ENCODE data around the gene JOSD2. TPM values are rescaled to one million over a fixed set of nuclear protein-coding genes. Genes with fewer than 3 reads are reported as not detected.

JOSD2 gene
- total RNA-seq, 2 experiments from 2014 or later = 26.2 to 27.0 TPM

GRCh38 chr19:50512112-50512998, 1.4 kb upstream of the JOSD2 start:
- Mint-ChIP-seq H3K9me3 (no peaks in the 10 kb centered on the region), H3K4me1 (peaks cover 4% of the 10 kb centered on the region), H3K27ac (no peak overlapping the region), H3K4me3 (peak overlapping the region; percentile 95), H3K27me3 (peaks cover 36% of the 10 kb centered on the region), H3K36me3 (peaks cover 4% of the 10 kb centered on the region)
- no peak for DNase-seq

GRCh38 chr19:50510700-50511068, 307 bp downstream of the JOSD2 start:
- Mint-ChIP-seq H3K27ac (peak overlapping the region; percentile 92), H3K4me1 (peaks cover 4% of the 10 kb centered on the region), H3K4me3 (peak overlapping the region; percentile 95), H3K36me3 (peaks cover 4% of the 10 kb centered on the region), H3K27me3 (peaks cover 24% of the 10 kb centered on the region), H3K9me3 (no peaks in the 10 kb centered on the region)
- DNase-seq = no peak

- H3K27ac Mint-ChIP-seq = peak overlapping the region; percentile 92
- no peak for DNase-seq
- H3K9me3 Mint-ChIP-seq = no peaks in the 10 kb centered on the region
- peaks cover 21% of the 10 kb centered on the region for H3K27me3 Mint-ChIP-seq
- peaks cover 4% of the 10 kb centered on the region for H3K36me3 Mint-ChIP-seq
- H3K4me1 Mint-ChIP-seq = peaks cover 4% of the 10 kb centered on the region
- peak overlapping the region; percentile 95 for H3K4me3 Mint-ChIP-seq
These were observed 795 bp downstream of the JOSD2 start for GRCh38 chr19:50510121-50510670.

- Mint-ChIP-seq H3K4me1 (peaks cover 3% of the 10 kb centered on the region), H3K9me3 (no peaks in the 10 kb centered on the region), H3K36me3 (peaks cover 4% of the 10 kb centered on the region), H3K4me3 (peak overlapping the region; percentile 11), H3K27ac (no peak overlapping the region), H3K27me3 (peaks cover 17% of the 10 kb centered on the region)
- DNase-seq = no peak
These were observed 1.6 kb downstream of the JOSD2 start for GRCh38 chr19:50509366-50509765.

GRCh38 chr19:50508843-50509190, 2.2 kb downstream of the JOSD2 start:
- H3K27ac Mint-ChIP-seq = peak overlapping the region; percentile 47
- H3K27me3 Mint-ChIP-seq = peaks cover 12% of the 10 kb centered on the region
- H3K4me3 Mint-ChIP-seq = no peak overlapping the region
- no peak for DNase-seq
- H3K9me3 Mint-ChIP-seq = no peaks in the 10 kb centered on the region
- H3K36me3 Mint-ChIP-seq = peaks cover 4% of the 10 kb centered on the region
- H3K4me1 Mint-ChIP-seq = peaks cover 2% of the 10 kb centered on the region

GRCh38 chr19:50507376-50507775, 3.6 kb downstream of the JOSD2 start:
- Mint-ChIP-seq H3K4me3 (no peak overlapping the region), H3K27me3 (peaks cover 6% of the 10 kb centered on the region), H3K27ac (peak overlapping the region; percentile 3), H3K4me1 (peaks cover 2% of the 10 kb centered on the region), H3K9me3 (no peaks in the 10 kb centered on the region), H3K36me3 (peaks cover 4% of the 10 kb centered on the region)
- DNase-seq = no peak

GRCh38 chr19:50506700-50507099, 4.3 kb downstream of the JOSD2 start:
- H3K4me1 Mint-ChIP-seq = peaks cover 2% of the 10 kb centered on the region
- no peaks in the 10 kb centered on the region for H3K9me3 Mint-ChIP-seq
- no peak overlapping the region for H3K27ac Mint-ChIP-seq
- H3K27me3 Mint-ChIP-seq = peaks cover 5% of the 10 kb centered on the region
- peaks cover 4% of the 10 kb centered on the region for H3K36me3 Mint-ChIP-seq
- DNase-seq = no peak
- H3K4me3 Mint-ChIP-seq = no peak overlapping the region

- no peaks in the 10 kb centered on the region for H3K4me1 Mint-ChIP-seq
- no peak overlapping the region for H3K4me3 Mint-ChIP-seq
- no peak overlapping the region for H3K27ac Mint-ChIP-seq
- no peak for DNase-seq
- H3K9me3 Mint-ChIP-seq = no peaks in the 10 kb centered on the region
- H3K27me3 Mint-ChIP-seq = no peaks in the 10 kb centered on the region
- peaks cover 2% of the 10 kb centered on the region for H3K36me3 Mint-ChIP-seq
These were observed 5.0 kb downstream of the JOSD2 start for GRCh38 chr19:50505856-50506611.

GRCh38 chr19:50501568-50502475, 9.2 kb downstream of the JOSD2 start:
- Mint-ChIP-seq H3K9me3 (no peaks in the 10 kb centered on the region), H3K27ac (no peak overlapping the region), H3K4me1 (no peaks in the 10 kb centered on the region), H3K4me3 (no peak overlapping the region), H3K36me3 (no peaks in the 10 kb centered on the region), H3K27me3 (no peaks in the 10 kb centered on the region)
- DNase-seq = no peak

- no peak overlapping the region for H3K27ac Mint-ChIP-seq
- H3K9me3 Mint-ChIP-seq = no peaks in the 10 kb centered on the region
- no peak for DNase-seq
- H3K27me3 Mint-ChIP-seq = no peaks in the 10 kb centered on the region
- no peaks in the 10 kb centered on the region for H3K4me1 Mint-ChIP-seq
- no peak overlapping the region for H3K4me3 Mint-ChIP-seq
- H3K36me3 Mint-ChIP-seq = no peaks in the 10 kb centered on the region
These were observed 9.8 kb downstream of the JOSD2 start for GRCh38 chr19:50501186-50501567.

GRCh38 chr19:50500753-50501151, 10.2 kb downstream of the JOSD2 start:
- Mint-ChIP-seq H3K27ac (no peak overlapping the region), H3K9me3 (no peaks in the 10 kb centered on the region), H3K4me1 (no peaks in the 10 kb centered on the region), H3K27me3 (no peaks in the 10 kb centered on the region), H3K36me3 (no peaks in the 10 kb centered on the region), H3K4me3 (no peak overlapping the region)
- DNase-seq = no peak

- H3K27ac Mint-ChIP-seq = no peak overlapping the region
- H3K4me3 Mint-ChIP-seq = no peak overlapping the region
- no peak for DNase-seq
- H3K27me3 Mint-ChIP-seq = no peaks in the 10 kb centered on the region
- no peaks in the 10 kb centered on the region for H3K4me1 Mint-ChIP-seq
- H3K36me3 Mint-ChIP-seq = no peaks in the 10 kb centered on the region
- no peaks in the 10 kb centered on the region for H3K9me3 Mint-ChIP-seq
These were observed 10.8 kb downstream of the JOSD2 start for GRCh38 chr19:50500060-50500752.

- H3K36me3 Mint-ChIP-seq = no peaks in the 10 kb centered on the region
- H3K9me3 Mint-ChIP-seq = no peaks in the 10 kb centered on the region
- H3K4me3 Mint-ChIP-seq = no peak overlapping the region
- H3K27me3 Mint-ChIP-seq = no peaks in the 10 kb centered on the region
- H3K4me1 Mint-ChIP-seq = no peaks in the 10 kb centered on the region
- DNase-seq = no peak
- no peak overlapping the region for H3K27ac Mint-ChIP-seq
These were observed 12.6 kb downstream of the JOSD2 start for GRCh38 chr19:50498219-50499056.

All from activated naive CD8-positive, alpha-beta T cell treated with anti-CD3 and anti-CD28 coated beads for 36 hours (primary cell).